GM18508 (cell line): ENCODE measurements around the gene CYP4F3.
"Not testable (repeated sequence)": the region's sequence is repeated elsewhere in the genome, so short reads cannot be mapped to it uniquely, and the experiment has no call there.

Experiments used
- ATAC-seq: cut with Tn5 transposase; IDR thresholded peaks from one replicate; pipeline ENCODE4 v1.9.1; 2021; ENCODE audit warnings: moderate number of reproducible peaks; ENCODE audit not compliant: insufficient read depth, unreplicated experiment

CYP4F3 gene

DNA sequence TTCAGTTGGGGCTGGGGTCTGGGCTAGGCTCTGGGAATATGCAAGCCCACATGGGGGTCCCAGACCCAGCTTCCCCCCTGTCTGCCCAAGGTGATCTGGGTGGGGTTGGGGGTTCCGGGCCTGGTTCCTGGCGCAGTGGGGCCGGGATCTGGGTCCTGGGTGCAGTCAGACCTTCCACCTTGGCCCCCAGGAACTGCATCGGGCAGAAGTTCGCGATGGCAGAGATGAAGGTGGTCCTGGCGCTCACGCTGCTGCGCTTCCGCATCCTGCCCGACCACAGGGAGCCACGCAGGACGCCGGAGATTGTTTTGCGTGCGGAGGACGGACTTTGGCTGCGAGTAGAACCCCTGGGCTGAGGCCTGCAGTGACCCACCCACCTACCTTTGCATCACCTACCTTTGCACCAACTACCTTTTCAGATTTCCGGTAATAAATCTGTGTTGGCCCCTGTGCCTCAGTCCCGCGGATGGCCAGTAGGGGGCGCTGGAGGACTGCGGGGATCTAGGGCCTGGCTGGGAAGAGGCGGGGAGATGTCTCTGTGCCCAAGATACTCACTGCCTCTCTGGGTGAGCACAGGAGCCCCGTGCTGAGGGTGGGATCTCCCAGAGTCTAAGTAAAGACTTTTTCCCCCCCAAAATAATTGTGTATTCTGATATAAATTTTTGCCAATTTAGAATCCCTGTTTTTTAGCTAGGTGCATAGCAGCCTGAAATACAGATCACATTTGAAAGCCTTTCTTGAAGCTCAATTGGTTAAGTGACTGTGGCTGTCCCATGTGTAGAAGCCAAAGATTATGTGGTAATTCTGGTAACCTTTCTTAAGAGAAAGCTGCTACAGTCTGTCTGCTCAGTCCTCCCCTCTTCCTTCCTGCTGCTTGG lies 11.5 kb upstream of the CYP4F3 start:
- no peak for ATAC-seq

- no peak for ATAC-seq
These were observed 8.9 kb upstream of the CYP4F3 start for GRCh38 chr19:15631817-15632216.

GRCh38 chr19:15633082-15633835 lies 7.4 kb upstream of the CYP4F3 start:
- no peak for ATAC-seq

DNA sequence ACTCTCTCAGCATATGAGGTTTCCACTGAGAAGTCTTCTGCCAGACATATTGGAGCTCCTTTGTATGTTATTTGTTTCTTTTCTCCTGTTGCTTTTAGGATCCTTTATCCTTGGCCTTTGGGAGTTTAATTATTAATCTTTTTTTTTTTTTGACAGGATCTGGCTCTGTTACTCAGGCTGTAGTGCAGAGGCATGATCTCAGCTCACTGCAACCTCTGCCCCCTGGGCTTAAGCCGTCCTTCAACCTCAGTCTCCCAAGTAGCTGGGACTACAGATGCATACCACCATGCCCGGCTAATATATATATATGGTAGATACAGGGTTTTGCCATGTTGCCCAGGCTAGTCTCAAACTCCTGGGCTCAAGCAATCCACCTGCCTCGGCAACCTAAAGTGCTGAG lies 6.6 kb upstream of the CYP4F3 start:
- ATAC-seq = no peak

GRCh38 chr19:15635016-15635805 lies 5.5 kb upstream of the CYP4F3 start:
- ATAC-seq = no peak

GRCh38 chr19:15636026-15636425 lies 4.7 kb upstream of the CYP4F3 start:
- no peak for ATAC-seq

DNA sequence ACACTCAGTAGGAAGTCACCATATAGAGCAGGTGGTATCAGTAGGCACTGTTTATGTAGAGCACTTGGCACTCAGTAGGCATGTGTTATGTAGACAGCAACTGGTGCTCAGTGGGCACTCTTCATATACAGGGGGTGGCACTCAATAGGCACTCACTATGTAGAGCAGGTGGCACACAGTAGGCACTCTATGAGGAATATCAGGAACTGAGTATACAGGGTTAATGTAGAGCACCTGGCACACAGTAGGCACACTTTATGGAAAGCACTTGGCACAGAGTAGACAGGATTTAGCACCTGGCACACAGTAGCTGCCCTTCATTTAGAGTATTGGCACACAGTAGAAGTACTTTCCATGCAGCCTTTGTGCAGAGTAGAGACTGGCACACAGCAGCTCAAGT lies 1.1 kb upstream of the CYP4F3 start:
- ATAC-seq = no peak

- no peak for ATAC-seq
These were observed 354 bp downstream of the CYP4F3 start for GRCh38 chr19:15640904-15641597.

DNA sequence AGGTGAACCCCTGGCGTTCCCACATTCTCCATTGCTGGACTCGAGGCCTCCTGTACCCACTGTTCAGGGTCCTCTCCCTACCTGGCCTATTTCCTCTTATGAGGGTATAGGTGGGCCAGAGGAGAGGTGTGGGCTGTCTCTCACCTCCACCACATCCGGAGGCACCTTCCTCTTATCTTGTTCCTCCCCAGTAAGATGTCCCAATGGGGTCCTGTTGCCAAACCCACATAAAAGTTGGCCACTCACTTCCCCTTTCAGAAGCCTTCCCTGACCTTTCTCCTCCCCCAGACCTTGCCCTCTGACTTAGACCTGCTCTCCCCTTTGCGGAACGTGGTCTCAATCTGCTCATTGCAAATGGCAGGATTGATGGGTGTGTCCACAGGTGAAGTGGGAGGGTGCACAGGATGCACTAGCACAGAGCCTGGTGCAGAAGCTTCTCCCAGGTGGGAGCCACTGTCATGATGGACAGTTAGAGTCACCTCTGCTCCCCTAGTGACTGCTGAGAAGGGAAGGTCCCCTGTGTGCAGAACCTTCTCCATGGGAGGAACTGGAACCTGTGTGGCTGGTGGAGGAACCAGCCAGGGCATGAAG lies 1.3 kb downstream of the CYP4F3 start:
- ATAC-seq = no peak

DNA sequence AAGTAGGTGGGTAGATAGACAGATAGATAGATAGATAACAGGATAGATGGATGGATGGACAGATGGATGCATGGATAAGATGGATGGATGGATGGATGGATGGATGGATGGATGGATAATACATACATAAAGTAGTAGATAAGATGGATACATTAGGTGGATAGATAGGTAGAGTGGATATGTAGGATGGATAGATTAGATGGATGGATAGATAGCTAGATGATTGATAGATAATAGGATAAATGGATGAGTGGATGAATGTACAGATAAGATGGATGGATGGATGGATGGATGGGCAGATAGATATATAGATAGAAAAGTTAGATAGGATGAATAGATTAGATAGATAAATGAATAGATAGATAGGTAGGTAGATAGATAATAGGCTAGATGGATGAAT lies 2.1 kb downstream of the CYP4F3 start:
- ATAC-seq = no peak

DNA sequence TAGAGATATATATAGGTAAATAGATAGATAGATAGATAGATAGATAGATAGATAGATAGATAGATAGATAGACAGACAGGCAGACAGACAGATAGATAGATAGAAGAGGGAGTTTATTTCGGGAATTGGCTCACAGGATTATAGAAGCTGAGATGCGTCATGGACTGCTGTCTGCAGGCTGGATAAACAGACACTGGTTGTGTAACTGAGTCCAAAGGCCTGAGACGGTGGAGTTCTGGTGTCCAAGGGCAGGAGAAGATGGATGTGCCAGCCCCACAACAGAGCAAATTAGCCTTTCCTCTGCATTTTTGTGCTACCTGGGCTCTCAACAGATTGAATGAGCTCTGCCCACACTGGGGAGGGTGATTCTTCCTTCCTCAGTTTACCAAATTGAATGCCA lies 2.7 kb downstream of the CYP4F3 start:
- ATAC-seq = no peak

DNA sequence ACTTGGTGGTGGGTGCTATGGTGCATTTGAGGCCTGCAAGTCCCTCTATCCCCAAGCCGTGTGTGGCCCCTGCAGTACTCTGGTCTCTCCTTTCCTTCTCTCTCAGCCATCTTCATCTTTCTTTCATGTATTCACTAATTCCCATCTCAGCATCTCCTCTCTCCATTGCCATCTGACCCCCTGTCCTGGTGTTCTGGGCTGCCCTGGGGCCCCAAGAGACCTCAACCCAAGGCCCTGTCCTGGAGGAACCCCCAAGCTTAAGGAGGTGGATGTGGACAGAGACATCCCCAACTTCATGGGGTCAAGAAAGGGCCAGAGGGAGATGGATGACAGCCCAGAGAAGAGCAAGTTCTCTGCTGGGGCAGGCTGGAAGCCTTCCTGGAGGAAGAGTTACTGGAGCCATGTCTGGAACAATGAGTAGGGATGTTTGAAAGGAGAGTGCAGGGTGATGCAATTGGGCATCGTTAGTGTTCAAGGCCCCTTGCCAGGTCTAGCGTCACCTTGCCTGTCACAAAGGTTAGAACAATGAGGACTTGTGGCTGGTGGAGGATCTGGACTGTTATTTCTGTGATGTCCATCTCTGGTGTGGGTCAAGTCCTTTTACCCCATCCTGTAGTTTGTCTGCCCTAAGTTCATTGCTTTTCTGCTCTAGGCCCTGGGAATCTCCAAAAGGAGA lies 3.5 kb downstream of the CYP4F3 start:
- no peak for ATAC-seq

DNA sequence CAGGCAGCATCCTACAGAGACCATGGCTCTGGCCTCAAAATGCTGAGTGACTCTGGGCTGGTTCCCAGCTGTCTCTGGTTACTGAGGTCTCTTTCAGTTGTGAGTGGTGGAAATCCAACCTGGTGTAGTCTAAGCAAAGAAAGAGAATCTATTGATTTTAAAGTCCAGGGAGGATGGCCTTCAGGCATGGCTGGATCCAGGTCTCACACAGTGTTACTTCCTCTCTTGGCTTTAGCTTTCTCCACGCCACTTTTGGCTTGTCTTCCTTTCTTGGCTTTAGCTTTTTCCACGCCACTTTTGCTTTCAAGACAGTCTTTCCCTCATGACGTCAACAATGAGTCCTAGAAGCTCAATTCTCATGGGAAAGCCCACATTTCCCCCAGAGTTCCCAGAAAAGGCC lies 4.1 kb downstream of the CYP4F3 start:
- no peak for ATAC-seq

DNA sequence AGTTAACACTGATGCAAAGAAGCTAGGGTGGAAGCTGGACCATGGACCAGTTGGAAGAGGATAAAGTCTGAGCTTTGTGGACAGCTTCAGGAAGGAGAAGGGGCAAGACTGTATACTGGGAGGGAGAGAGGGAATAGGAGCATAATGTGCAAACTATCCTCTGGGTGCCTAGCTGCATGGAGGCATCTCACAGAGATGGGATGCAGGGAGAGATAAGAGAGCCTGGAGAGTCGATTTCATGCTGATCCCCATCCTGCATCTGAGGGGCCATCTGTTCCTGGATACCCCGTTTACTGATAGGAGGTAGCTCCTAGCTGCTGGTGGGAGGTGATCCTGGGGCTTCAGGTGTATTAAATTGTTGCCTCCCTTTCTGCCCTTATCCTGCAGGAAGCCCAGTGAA lies 8.8 kb downstream of the CYP4F3 start:
- no peak for ATAC-seq

DNA sequence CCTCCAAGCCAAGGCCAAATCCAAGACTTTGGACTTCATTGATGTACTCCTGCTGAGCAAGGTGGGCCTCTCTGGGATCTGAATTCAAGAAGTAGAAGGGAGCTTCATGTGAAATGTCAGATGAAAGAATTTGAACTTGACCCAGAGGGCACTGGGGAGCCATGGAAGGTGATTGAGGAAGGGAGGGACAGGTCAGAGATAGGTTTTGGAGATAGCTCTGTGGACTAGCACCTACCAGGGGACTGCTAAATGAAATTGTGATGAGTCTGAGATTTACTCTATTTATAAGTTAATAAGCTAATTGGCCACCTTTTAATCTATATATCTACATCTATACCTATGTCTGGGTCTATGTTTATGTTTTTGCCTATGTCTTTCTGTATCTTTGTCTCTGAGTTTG lies 9.4 kb downstream of the CYP4F3 start:
- not testable (repeated sequence) for ATAC-seq

- no peak for ATAC-seq
These were observed 11.1 kb downstream of the CYP4F3 start for GRCh38 chr19:15651791-15652190.

- ATAC-seq = no peak
These were observed 12.0 kb downstream of the CYP4F3 start for GRCh38 chr19:15652559-15653278.

DNA sequence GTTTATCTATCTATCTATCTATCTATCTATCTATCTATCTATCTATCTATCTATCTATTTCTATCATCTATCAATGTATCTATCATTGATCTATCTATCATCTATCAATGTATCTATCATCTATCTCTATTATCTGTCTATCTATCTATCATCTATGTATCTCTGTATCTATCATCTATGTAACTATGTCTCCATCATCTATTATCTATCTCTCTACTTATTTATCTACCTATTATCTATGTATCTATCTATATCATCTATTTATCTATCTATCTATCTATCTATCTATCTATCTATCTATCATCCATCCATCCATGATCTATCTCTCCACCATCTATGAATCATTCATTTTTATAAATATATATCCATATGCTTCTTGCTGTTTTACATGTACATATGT lies 15.8 kb downstream of the CYP4F3 start:
- no peak for ATAC-seq

GRCh38 chr19:15663247-15663646 lies 22.6 kb downstream of the CYP4F3 start:
- no peak for ATAC-seq
